ENCODE results near the gene ITGA11.

Gene ITGA11

DNA sequence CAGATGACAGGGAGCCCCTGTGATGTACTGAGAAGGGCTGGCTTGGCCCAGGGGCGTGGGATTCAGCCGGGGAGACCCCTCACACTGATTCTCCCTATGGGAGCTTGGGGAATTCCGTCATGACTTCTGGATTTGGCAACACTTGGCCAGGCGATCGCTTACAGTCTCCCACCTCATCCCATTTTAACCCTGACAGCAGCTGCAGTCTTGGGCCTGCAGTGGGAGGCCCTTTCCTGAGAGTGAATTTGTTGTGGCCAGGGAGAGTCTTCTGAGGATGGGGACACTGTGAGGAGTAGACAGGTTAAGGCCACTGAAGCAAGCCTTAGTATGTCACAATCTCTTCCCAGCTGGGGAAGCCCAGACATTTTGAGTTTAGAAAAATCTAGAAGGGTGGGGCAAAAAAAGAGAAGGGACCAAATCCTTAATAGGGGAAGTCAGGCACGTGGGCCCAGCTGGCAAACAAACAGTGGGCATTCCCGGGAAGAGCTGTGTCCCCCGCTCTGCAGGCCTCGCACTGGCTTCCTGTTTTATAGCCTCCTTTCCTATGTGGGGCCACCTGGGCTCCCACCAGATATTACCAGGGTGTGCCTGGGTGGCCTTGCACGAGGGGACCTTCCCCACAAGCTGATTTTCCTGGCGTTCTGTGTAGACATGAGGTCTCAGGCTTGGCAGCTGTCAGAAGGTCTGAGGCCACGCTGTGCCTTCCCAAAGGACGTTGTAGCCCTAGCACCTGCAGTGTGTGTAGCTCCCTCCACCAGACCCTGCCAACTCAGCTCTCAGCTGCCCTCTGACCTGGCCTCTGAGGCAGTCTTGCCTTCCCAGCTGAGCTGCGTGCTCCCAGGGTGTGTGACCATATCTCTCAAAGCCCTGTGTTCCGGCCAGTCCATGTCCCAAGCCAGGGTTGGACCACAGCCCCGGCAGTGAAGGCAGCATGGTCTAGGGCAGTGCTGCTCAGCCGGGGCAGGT, 89.9 kb downstream of the ITGA11 start:
- H3K4me3 ChIP-seq (ENCODE audit: low read length) = no peak overlapping the region
- no peak for DNase-seq (ENCODE audit: low read depth)
- TF ChIP-seq, protein P1, sequence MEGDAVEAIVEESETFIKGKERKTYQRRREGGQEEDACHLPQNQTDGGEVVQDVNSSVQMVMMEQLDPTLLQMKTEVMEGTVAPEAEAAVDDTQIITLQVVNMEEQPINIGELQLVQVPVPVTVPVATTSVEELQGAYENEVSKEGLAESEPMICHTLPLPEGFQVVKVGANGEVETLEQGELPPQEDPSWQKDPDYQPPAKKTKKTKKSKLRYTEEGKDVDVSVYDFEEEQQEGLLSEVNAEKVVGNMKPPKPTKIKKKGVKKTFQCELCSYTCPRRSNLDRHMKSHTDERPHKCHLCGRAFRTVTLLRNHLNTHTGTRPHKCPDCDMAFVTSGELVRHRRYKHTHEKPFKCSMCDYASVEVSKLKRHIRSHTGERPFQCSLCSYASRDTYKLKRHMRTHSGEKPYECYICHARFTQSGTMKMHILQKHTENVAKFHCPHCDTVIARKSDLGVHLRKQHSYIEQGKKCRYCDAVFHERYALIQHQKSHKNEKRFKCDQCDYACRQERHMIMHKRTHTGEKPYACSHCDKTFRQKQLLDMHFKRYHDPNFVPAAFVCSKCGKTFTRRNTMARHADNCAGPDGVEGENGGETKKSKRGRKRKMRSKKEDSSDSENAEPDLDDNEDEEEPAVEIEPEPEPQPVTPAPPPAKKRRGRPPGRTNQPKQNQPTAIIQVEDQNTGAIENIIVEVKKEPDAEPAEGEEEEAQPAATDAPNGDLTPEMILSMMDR (IDR thresholded peaks at IDR 0.05; ENCODE audit: insufficient read depth, low read depth, low read length, missing control alignments) = no peak

DNA sequence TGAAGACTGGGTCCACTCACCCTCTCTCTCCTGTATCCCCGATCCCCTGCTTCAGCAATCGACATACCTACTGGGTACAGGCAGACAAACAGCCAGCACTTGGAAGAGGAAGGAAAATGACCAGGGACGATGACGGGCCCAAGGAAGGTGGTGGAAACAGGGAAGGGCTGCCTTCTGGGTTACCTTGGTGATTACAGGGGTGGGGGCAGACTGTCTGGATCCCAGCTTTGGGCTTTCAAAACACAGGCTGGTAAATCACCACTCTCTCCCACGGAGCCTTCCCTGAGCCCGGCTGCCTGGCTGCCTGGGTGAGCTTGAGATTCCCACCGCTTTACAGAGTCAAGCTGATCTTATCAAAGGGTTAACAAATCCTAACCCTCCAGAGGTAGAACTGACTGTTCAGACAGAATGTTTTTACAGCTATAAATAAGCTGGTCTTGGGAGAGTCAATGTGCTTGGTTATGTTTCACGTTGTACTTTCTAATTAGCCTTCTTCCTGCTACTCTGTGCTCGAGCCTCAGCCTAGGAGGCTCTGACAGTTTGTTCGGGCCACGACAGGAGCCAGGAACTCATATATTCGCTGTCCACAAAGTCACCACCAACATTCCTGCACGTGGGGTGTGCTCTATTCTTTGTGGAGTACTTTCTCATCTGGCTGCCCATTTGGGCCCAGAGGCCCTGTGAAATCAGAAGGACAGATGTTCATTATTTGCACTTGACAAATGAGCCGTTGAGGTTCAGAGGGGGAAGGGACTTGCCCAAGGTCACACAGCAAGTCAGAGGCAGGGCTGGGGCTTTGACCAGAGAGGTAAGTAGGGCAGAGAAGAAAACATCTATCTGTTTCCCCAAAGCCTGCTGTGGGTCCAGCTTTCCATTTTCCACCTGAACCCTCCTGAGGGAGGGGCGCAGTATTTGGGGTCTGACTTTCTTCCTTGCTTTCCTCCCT, 91.0 kb downstream of the ITGA11 start:
- H3K4me3 ChIP-seq (ENCODE audit: low read length) = no peak overlapping the region
- TF ChIP-seq, protein P1 (IDR thresholded peaks at IDR 0.05; ENCODE audit: insufficient read depth, low read depth, low read length, missing control alignments) = no peak
- no peak for DNase-seq (ENCODE audit: low read depth)

DNA sequence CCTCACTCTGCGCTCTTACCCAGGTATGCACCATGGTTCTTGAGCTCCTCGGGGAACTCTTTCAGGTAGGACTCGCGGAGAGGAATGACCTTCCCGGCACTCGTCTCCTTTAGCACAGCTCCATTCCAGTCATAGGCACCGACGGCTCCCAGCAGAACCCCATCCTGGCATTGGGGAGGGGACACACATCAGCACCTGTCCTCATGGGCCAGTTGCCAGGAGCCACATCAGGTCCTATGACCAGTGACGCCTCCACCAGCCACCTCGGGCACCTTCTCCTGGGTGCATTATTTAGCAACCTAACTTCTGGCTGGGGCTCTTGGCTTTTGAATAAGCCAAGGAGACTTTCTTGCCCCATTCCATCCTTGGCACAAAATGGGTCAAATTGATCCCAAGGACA, 92.5 kb downstream of the ITGA11 start:
- DNase-seq (ENCODE audit: low read depth) = no peak

DNA sequence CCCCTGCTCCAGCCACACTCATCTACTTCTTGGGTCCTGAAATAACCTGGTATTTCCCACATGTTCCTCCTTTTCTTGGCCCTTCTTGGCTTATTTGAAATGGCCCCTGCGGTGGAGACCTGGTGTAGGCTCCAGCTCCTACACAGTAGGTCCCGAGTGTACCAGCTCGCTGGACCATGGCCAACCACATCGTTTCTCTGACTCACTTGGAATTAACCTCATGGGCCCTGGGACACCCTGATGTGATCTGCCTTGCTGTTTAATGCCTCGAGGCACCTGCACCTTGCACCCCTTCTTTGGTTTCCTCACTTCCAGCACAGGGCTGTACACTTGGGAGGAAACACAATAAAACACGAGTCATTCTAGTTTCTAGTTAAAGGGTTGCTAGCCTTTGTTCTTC, 94.1 kb downstream of the ITGA11 start:
- TF ChIP-seq, protein P1 (IDR thresholded peaks at IDR 0.05; ENCODE audit: insufficient read depth, low read depth, low read length, missing control alignments) = no peak
- no peak overlapping the region for H3K4me3 ChIP-seq (ENCODE audit: low read length)
- DNase-seq (ENCODE audit: low read depth) = peak; percentile 9

More for the DNA sequence above, 92.5 kb downstream of the ITGA11 start:
- no peak overlapping the region for H3K4me3 ChIP-seq (ENCODE audit: low read length)
- TF ChIP-seq, protein P1 (IDR thresholded peaks at IDR 0.05; ENCODE audit: insufficient read depth, low read depth, low read length, missing control alignments) = no peak

DNA sequence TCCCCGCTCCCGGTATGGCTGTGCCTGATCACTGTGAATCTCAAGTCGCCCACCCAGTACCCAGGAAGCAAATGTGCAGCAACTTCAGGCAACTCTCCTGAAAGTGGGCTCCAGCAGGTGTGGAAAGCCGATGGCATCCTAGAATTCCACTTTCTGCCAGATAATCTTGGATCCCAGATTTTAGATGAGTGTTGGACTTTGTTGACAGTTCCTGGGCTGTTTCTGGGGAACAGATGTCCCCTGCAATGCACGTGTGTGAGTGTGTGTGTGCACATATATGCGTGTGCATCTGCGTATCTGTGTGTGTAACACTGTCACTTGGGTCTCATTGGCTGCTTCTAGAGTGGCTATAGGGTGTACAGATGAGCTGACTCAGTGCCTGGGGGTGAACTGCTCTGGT, 95.4 kb downstream of the ITGA11 start:
- DNase-seq (ENCODE audit: low read depth) = no peak
- H3K4me3 ChIP-seq (ENCODE audit: low read length) = no peak overlapping the region
- TF ChIP-seq, protein P1 (IDR thresholded peaks at IDR 0.05; ENCODE audit: insufficient read depth, low read depth, low read length, missing control alignments) = no peak

DNA sequence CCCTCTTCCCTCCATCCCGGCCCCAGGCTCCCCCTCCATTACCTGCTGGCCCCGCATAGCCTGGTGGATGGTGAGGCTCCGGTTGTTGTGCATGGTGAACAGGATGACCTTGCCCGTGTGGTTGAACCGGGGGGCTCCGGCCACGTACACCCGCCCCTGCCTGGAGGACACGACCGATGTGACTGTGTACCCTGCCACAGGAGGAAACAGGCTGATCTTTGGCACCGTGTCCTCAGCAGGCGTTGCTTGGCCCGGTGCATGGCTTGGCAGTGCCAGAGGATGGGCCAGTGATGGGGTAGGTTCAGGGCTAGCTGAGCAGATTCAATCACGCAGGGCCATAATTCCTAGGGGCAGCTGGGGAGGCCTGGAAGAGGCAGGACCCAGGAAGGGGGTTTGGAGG, 96.3 kb downstream of the ITGA11 start:
- TF ChIP-seq, protein P1 (IDR thresholded peaks at IDR 0.05; ENCODE audit: insufficient read depth, low read depth, low read length, missing control alignments) = no peak
- no peak for DNase-seq (ENCODE audit: low read depth)
- H3K4me3 ChIP-seq (ENCODE audit: low read length) = no peak overlapping the region

All from epithelial cell of esophagus (primary cell).